HL-60 (cell line): Measurements from ENCODE around the gene COP1.

Source experiments
- DNase-seq, 2 experiments: peaks; one replicate each; pipeline ENCODE4 v3.0.0-alpha.2; 2010 to 2020; ENCODE audit warnings: low read depth in 1 of 2, low spot score in 1 of 2
- H3K27ac ChIP-seq: fragments of 250-450 bp; sonication (Bioruptor Pico); replicated peaks from 2 replicates; pipeline ENCODE4 v1.5.1; 2020; ENCODE audit warnings: mild to moderate bottlenecking, moderate library complexity
- H3K27me3 ChIP-seq: fragments of 250-450 bp; sonication (Bioruptor Pico); 2 replicates; pipeline ENCODE4 v1.5.1; 2021; ENCODE audit warnings: mild to moderate bottlenecking, moderate library complexity; ENCODE audit not compliant: insufficient read depth, poor library complexity, severe bottlenecking
- H3K4me3 ChIP-seq: replicated peaks from 2 replicates; pipeline ENCODE4 v1.5.1; 2011; ENCODE audit warnings: mild to moderate bottlenecking, control low read depth, low read length; ENCODE audit not compliant: insufficient read depth
- GABPA ChIP-seq: IDR thresholded peaks from 2 replicates; pipeline ENCODE4 v1.6.1; 2012; ENCODE audit warnings: low read depth
- POLR2AphosphoS5 ChIP-seq: IDR thresholded peaks from 2 replicates; pipeline ENCODE4 v1.6.1; 2012; ENCODE audit warnings: low read depth
- SPI1 ChIP-seq: IDR thresholded peaks from 2 replicates; pipeline ENCODE4 v1.6.1; 2012; ENCODE audit warnings: low read depth, mild to moderate bottlenecking, borderline replicate concordance
- long read RNA-seq: library from polyadenylated mRNA; unstranded; transcript quantifications from one replicate; pipeline ENCODE4 v2.0.0, GENCODE V29; 2020
- TF ChIP-seq, protein P1 (sequence below): IDR thresholded peaks from one replicate; pipeline ENCODE4 v1.5.1; 2011; ENCODE audit warnings: low read length, control low read depth, inconsistent platforms; ENCODE audit not compliant: insufficient read depth
- TF ChIP-seq, protein P2 (sequence below): IDR thresholded peaks from 2 replicates; pipeline ENCODE4 v1.6.1; 2012; ENCODE audit warnings: low read depth; ENCODE audit not compliant: insufficient replicate concordance

Gene COP1
- long read RNA-seq, partial matches to known transcripts, result 4 of 19 reads
- long read RNA-seq, other reads (novel, unspliced or antisense), result 14 of 19 reads

DNA sequence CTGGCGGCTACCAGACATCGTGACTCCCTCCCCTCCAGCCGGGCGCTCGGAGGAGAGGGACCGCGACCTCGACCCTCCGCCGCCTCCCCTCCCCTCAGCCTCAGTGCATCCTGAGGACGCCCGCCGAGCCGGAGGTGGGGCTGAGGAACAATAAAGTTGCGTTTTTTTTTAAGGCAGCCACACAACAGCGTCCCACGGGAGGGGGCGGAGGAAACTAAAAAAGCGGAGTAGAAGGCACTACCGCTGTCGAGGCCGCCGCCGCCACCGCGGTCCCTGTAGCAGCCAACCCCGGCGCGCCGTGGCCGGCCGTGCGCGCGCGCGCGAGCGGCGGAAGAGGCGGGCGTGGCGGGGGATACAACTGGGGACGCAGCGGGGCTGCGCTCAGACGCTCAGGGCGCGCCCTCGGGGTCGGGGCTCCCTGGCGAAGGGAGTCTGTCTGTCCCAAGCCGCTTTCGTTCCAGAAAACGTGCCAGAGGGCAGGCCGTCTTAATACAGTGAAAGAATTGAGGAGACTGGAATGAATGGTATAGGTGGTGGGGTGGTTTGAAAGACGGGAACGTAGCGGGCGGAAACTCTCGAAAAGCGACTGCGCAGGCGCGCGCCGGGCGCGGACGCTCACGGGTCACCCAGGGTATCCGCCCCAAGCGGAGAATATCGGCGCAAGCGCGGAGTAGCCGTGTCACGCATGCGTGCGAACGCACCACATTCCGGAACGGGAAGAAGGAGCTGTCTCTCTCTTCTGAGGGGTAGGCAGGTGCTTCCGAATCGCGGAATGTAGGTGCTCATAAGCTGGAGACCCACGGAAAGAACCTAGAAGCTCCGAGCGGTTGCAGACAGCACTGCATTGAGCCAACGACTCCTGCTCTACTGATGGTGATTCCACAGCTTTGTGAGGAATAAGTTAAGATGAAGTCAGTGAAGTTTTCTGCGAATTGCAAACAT, at the start of gene COP1:
COP1 (minus strand) TSS at position 326 of the 942 bp plus-strand sequence; CDS start at position 18, 308 bp downstream.
- Histone ChIP-seq H3K27ac (peak within 1 kb of the TSS; percentile 96), H3K4me3 (peak within 1 kb of the TSS; percentile 78), H3K27me3 (no peaks in the 10 kb centered on the region)
- TF ChIP-seq, protein P1, sequence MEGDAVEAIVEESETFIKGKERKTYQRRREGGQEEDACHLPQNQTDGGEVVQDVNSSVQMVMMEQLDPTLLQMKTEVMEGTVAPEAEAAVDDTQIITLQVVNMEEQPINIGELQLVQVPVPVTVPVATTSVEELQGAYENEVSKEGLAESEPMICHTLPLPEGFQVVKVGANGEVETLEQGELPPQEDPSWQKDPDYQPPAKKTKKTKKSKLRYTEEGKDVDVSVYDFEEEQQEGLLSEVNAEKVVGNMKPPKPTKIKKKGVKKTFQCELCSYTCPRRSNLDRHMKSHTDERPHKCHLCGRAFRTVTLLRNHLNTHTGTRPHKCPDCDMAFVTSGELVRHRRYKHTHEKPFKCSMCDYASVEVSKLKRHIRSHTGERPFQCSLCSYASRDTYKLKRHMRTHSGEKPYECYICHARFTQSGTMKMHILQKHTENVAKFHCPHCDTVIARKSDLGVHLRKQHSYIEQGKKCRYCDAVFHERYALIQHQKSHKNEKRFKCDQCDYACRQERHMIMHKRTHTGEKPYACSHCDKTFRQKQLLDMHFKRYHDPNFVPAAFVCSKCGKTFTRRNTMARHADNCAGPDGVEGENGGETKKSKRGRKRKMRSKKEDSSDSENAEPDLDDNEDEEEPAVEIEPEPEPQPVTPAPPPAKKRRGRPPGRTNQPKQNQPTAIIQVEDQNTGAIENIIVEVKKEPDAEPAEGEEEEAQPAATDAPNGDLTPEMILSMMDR, result no peak
- TF ChIP-seq GABPA (peak; percentile 27; the same call in 1 of the 2 replicates), SPI1 (0 out of 2 replicates have a peak, but pooled peaks have one; percentile 1), POLR2AphosphoS5 (peak; percentile 84)
- TF ChIP-seq, protein P2, sequence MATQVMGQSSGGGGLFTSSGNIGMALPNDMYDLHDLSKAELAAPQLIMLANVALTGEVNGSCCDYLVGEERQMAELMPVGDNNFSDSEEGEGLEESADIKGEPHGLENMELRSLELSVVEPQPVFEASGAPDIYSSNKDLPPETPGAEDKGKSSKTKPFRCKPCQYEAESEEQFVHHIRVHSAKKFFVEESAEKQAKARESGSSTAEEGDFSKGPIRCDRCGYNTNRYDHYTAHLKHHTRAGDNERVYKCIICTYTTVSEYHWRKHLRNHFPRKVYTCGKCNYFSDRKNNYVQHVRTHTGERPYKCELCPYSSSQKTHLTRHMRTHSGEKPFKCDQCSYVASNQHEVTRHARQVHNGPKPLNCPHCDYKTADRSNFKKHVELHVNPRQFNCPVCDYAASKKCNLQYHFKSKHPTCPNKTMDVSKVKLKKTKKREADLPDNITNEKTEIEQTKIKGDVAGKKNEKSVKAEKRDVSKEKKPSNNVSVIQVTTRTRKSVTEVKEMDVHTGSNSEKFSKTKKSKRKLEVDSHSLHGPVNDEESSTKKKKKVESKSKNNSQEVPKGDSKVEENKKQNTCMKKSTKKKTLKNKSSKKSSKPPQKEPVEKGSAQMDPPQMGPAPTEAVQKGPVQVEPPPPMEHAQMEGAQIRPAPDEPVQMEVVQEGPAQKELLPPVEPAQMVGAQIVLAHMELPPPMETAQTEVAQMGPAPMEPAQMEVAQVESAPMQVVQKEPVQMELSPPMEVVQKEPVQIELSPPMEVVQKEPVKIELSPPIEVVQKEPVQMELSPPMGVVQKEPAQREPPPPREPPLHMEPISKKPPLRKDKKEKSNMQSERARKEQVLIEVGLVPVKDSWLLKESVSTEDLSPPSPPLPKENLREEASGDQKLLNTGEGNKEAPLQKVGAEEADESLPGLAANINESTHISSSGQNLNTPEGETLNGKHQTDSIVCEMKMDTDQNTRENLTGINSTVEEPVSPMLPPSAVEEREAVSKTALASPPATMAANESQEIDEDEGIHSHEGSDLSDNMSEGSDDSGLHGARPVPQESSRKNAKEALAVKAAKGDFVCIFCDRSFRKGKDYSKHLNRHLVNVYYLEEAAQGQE, result peak; percentile 23
- peak; percentile 97 to 98 for DNase-seq

DNA sequence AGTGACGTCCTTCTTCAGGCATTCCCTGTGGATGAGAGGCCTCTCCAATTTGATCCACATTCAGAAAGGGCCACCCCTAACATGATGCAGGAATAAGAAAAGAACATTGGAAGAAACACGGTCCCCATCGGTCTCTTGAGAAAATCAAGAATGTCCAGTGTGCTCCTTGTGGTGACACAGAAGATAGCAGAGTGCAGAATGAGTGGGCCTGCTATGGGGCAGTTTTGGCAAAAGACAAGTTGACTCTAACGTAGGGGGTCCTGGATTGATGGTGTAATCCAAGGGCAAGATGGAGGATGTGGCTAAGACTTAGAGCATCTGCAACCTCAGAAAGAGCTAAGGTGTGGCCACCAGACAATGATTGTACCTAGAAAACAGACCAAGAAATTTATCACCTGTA, 45.1 kb upstream of the COP1 start:
- TF ChIP-seq SPI1 (no peak), GABPA (no peak), POLR2AphosphoS5 (no peak)
- TF ChIP-seq, protein P2, result no peak
- TF ChIP-seq, protein P1, result no peak
- DNase-seq, result no peak
- H3K27ac ChIP-seq, result no peak overlapping the region
- no peaks in the 10 kb centered on the region for H3K27me3 ChIP-seq
- no peak overlapping the region for H3K4me3 ChIP-seq

DNA sequence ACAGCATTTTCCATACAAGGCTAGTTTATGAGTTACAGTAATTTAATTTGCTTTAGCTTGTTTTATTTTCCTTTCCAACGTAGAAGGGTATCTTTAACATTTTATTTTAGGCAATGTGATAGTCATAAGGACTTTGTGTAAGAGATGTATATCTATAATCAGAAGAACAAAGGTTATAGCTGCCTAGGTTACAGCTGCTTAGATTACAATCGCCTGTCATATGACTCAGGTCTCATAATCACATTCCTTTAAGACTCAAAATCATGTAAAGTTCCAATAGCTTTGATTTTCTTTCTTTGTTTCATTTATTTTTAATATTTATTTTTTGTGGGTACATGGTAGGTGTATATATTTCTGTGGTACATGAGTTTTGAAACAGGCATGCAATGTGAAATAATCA, 37.8 kb upstream of the COP1 start:
- Histone ChIP-seq H3K27ac (no peak overlapping the region), H3K27me3 (no peaks in the 10 kb centered on the region), H3K4me3 (no peak overlapping the region)
- DNase-seq, result no peak
- TF ChIP-seq POLR2AphosphoS5, result no peak

DNA sequence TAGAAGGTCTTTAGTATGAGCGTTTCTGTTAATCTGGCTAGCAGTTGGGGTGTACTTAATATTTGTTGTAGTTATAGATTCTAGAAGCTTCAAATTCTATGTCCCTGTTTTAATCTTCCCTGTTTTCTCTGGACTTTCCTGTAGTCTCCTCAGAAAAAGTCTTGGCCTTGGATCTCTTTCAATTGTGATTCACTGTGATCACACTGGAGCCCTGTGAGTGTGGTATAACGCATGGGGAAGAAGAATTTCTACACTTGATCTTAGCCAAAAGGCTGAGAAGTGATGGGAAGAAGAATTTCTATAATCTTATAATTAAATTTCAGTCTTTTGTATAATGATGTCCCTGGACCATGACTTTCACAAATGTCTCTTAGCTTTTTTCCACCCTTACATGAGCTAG, 36.7 kb upstream of the COP1 start:
- no peak overlapping the region for H3K27ac ChIP-seq
- no peaks in the 10 kb centered on the region for H3K27me3 ChIP-seq
- DNase-seq, result no peak

More for the DNA sequence above, 36.7 kb upstream of the COP1 start:
- TF ChIP-seq POLR2AphosphoS5 (no peak), SPI1 (no peak), GABPA (no peak)
- TF ChIP-seq, protein P1, result no peak
- TF ChIP-seq, protein P2, result no peak
- H3K4me3 ChIP-seq, result no peak overlapping the region
